DND-41 (cell line): ENCODE measurements around the gene MYO1C.

ENCODE experiments used
- EZH2 ChIP-seq: IDR thresholded peaks from 3 replicates; pipeline ENCODE4 v1.6.1; 2012; ENCODE audit warnings: borderline replicate concordance, low read depth, mild to moderate bottlenecking, moderate library complexity, low read length, inconsistent platforms; ENCODE audit not compliant: severe bottlenecking
- TF ChIP-seq, protein P1 (sequence below): IDR thresholded peaks from 2 replicates; pipeline ENCODE4 v1.5.1; 2012; ENCODE audit warnings: borderline replicate concordance, low read length, moderate library complexity, mild to moderate bottlenecking; ENCODE audit not compliant: poor library complexity, severe bottlenecking; ENCODE audit errors: extremely low read depth

DNA sequence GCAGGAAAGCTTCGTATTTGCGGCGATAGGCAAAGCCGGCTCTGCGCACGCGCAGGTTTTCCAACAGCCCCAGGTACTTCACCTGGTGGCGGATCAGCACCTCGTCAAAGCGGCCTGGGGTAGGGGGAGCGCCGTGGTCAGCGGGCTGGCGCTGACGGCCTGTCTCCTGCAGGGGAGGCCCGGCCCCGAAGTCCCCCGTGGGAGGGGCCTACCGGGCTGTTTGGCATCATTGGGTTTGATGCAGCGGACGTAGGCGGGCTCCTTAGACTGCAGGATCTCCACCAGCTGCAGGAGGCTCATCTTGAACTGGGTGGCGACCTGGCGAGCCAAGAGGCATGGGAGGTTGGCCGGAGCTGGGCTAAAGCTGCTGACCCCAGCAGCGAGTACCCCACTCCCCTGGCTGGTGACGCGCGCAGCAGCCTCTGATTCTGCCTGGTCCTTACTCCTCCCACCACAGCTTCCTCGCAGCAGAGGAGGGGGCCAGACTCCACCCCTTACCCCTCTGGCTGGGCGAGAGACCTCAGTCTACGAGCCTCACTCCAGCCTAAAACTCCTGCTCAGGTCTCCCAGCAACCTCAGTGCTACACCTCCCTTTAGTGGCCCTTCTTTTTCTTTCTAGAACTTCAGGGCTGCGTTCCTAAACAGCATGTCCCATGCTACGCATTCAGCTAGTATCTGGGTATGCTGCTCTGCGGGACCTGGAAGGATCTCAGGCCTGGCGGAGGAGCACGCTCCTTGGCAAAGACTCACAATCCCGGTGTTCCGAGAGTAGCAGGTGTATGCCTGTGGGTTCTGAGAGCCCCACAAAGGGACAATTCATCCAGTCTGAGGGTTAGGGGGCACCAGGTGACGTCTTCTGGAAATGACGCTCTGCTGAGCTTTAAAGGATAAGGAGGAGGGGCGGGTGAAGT is 20.3 kb downstream of the MYO1C start:
- TF ChIP-seq, protein P1, sequence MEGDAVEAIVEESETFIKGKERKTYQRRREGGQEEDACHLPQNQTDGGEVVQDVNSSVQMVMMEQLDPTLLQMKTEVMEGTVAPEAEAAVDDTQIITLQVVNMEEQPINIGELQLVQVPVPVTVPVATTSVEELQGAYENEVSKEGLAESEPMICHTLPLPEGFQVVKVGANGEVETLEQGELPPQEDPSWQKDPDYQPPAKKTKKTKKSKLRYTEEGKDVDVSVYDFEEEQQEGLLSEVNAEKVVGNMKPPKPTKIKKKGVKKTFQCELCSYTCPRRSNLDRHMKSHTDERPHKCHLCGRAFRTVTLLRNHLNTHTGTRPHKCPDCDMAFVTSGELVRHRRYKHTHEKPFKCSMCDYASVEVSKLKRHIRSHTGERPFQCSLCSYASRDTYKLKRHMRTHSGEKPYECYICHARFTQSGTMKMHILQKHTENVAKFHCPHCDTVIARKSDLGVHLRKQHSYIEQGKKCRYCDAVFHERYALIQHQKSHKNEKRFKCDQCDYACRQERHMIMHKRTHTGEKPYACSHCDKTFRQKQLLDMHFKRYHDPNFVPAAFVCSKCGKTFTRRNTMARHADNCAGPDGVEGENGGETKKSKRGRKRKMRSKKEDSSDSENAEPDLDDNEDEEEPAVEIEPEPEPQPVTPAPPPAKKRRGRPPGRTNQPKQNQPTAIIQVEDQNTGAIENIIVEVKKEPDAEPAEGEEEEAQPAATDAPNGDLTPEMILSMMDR = no peak
- no peak for TF ChIP-seq EZH2
